GM18909 (cell line): ENCODE data around the gene CIC.

Experiments used
- ATAC-seq: cut with Tn5 transposase; IDR thresholded peaks from one replicate; pipeline ENCODE4 v1.9.1; 2021; ENCODE audit warnings: mild to moderate bottlenecking; ENCODE audit not compliant: unreplicated experiment, poor library complexity

CIC gene

GRCh38 chr19:42301646-42302203, 32.7 kb downstream of the CIC start, which contains the start of gene PRR19:
TSS of gene PRR19 (plus strand) at chr19:42302132. CDS start at chr19:42309585, 7,453 bp downstream.
- ATAC-seq: peak; percentile 12

- ATAC-seq: no peak
Observed at GRCh38 chr19:42303101-42303464, 34.0 kb downstream of the CIC start.

- no peak for ATAC-seq
Observed at GRCh38 chr19:42303876-42304275, 34.8 kb downstream of the CIC start.

- ATAC-seq: no peak
Observed at GRCh38 chr19:42306646-42307045, 37.6 kb downstream of the CIC start.

GRCh38 chr19:42309686-42310085, 40.6 kb downstream of the CIC start:
- no peak for ATAC-seq

- ATAC-seq: no peak
Observed at GRCh38 chr19:42311657-42312056, 42.6 kb downstream of the CIC start.

GRCh38 chr19:42312370-42312769, 43.3 kb downstream of the CIC start:
- ATAC-seq: no peak

GRCh38 chr19:42313096-42313839, 44.2 kb downstream of the CIC start, which contains the start of gene TMEM145:
TSS of gene TMEM145 (plus strand) at chr19:42313309. CDS start at chr19:42313377, 68 bp downstream.
- no peak for ATAC-seq

- no peak for ATAC-seq
Observed at GRCh38 chr19:42313840-42314755, 45.0 kb downstream of the CIC start.

GRCh38 chr19:42315024-42315423, 46.0 kb downstream of the CIC start:
- ATAC-seq: no peak

- ATAC-seq: no peak
Observed at GRCh38 chr19:42316223-42317211, 47.5 kb downstream of the CIC start.

GRCh38 chr19:42317535-42317934, 48.5 kb downstream of the CIC start:
- no peak for ATAC-seq

- ATAC-seq: no peak
Observed at GRCh38 chr19:42322305-42322704, 53.3 kb downstream of the CIC start.

- no peak for ATAC-seq
Observed at GRCh38 chr19:42323473-42323851, 54.4 kb downstream of the CIC start.

GRCh38 chr19:42323852-42324654, 55.0 kb downstream of the CIC start:
- ATAC-seq: no peak

- ATAC-seq: no peak
Observed at GRCh38 chr19:42324655-42325307, 55.7 kb downstream of the CIC start.

- peak; percentile 92 for ATAC-seq
Observed at GRCh38 chr19:42325308-42325895, 56.4 kb downstream of the CIC start, which contains the start of gene MEGF8. TSS of gene MEGF8 (plus strand) at chr19:42325635. CDS start at chr19:42326244, 609 bp downstream.
